ENCODE results near the gene NCAPG2. TPM values are rescaled to one million over a fixed set of nuclear protein-coding genes. Genes with fewer than 3 reads are reported as not detected.
A peak's percentile ranks its signal among the peaks of the same experiment; 100 is the strongest.

The NCAPG2 gene
- total and polyA plus RNA-seq, 2 of the 13 experiments (the other 11 are each of a cell fraction or from before 2014, with no cell fraction given), result 15.1 to 30.7 TPM

DNA sequence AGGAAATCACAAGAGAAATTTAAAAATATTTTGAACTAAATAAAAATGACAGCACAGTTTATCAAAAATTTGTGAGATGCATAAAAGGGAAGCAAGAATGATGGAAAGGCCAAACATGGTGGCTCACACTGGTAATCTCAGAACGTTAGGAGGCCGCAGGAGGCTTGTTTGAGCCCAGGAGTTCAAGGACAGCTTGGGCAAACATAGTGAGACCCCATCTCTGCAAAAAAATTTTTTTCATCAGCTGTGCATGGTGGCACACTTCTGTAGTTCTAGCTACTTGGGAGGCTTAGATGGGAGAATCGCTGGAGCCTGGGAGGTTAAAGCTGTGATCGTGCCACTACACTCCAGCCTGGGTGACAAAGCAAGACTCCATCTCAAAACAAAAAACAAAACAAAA lies 62.5 kb downstream of the NCAPG2 start (continued):
- TF ChIP-seq KAT7 (CRISPR knock-in tag; IDR thresholded peaks at IDR 0.05; ENCODE audit: borderline replicate concordance), result peak; percentile 40; the same call in 1 of the 2 replicates
- TF ChIP-seq HMG20A (CRISPR knock-in tag; IDR thresholded peaks at IDR 0.05; ENCODE audit: borderline replicate concordance), result peak; percentile 61
- no peak for TF ChIP-seq ZNF30 (CRISPR knock-in tag; IDR thresholded peaks at IDR 0.05)
- TF ChIP-seq ERF (CRISPR knock-in tag; IDR thresholded peaks at IDR 0.05), result peak; percentile 22; the same call in 1 of the 2 replicates
- TF ChIP-seq ZNF703 (CRISPR knock-in tag; IDR thresholded peaks at IDR 0.05; ENCODE audit: borderline replicate concordance), result no peak
- TF ChIP-seq MIER3 (CRISPR knock-in tag; IDR thresholded peaks at IDR 0.05; ENCODE audit: borderline replicate concordance), result no peak
- TF ChIP-seq FIP1L1 (IDR thresholded peaks at IDR 0.05; ENCODE audit: borderline replicate concordance, insufficient read depth, low read depth, low read length), result no peak
- TF ChIP-seq ZNF251 (CRISPR knock-in tag; IDR thresholded peaks at IDR 0.05), result no peak
- TF ChIP-seq, protein P1, sequence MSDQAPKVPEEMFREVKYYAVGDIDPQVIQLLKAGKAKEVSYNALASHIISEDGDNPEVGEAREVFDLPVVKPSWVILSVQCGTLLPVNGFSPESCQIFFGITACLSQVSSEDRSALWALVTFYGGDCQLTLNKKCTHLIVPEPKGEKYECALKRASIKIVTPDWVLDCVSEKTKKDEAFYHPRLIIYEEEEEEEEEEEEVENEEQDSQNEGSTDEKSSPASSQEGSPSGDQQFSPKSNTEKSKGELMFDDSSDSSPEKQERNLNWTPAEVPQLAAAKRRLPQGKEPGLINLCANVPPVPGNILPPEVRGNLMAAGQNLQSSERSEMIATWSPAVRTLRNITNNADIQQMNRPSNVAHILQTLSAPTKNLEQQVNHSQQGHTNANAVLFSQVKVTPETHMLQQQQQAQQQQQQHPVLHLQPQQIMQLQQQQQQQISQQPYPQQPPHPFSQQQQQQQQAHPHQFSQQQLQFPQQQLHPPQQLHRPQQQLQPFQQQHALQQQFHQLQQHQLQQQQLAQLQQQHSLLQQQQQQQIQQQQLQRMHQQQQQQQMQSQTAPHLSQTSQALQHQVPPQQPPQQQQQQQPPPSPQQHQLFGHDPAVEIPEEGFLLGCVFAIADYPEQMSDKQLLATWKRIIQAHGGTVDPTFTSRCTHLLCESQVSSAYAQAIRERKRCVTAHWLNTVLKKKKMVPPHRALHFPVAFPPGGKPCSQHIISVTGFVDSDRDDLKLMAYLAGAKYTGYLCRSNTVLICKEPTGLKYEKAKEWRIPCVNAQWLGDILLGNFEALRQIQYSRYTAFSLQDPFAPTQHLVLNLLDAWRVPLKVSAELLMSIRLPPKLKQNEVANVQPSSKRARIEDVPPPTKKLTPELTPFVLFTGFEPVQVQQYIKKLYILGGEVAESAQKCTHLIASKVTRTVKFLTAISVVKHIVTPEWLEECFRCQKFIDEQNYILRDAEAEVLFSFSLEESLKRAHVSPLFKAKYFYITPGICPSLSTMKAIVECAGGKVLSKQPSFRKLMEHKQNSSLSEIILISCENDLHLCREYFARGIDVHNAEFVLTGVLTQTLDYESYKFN (CRISPR knock-in tag; conservative IDR thresholded peaks at IDR 0.05), result peak; percentile 78
- TF ChIP-seq FOXP1 (IDR thresholded peaks at IDR 0.05), result no peak
- TF ChIP-seq FOXP1 (CRISPR knock-in tag; IDR thresholded peaks at IDR 0.05), result 0 out of 2 replicates have a peak, but pooled peaks have one; percentile 8
- TF ChIP-seq ZBTB3 (CRISPR knock-in tag; IDR thresholded peaks at IDR 0.05; ENCODE audit: borderline replicate concordance, low read depth), result no peak
- peak; percentile 32; the same call in 1 of the 2 replicates for TF ChIP-seq MIER2 (CRISPR knock-in tag; IDR thresholded peaks at IDR 0.05)
- TF ChIP-seq, protein P2, sequence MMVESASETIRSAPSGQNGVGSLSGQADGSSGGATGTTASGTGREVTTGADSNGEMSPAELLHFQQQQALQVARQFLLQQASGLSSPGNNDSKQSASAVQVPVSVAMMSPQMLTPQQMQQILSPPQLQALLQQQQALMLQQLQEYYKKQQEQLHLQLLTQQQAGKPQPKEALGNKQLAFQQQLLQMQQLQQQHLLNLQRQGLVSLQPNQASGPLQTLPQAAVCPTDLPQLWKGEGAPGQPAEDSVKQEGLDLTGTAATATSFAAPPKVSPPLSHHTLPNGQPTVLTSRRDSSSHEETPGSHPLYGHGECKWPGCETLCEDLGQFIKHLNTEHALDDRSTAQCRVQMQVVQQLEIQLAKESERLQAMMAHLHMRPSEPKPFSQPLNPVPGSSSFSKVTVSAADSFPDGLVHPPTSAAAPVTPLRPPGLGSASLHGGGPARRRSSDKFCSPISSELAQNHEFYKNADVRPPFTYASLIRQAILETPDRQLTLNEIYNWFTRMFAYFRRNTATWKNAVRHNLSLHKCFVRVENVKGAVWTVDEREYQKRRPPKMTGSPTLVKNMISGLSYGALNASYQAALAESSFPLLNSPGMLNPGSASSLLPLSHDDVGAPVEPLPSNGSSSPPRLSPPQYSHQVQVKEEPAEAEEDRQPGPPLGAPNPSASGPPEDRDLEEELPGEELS (CRISPR knock-in tag; IDR thresholded peaks at IDR 0.05), result peak; percentile 33; the same call in 1 of the 2 replicates
- peak; percentile 90 for TF ChIP-seq HOXA3 (CRISPR knock-in tag; IDR thresholded peaks at IDR 0.05)
- no peak for TF ChIP-seq AHR (CRISPR knock-in tag; IDR thresholded peaks at IDR 0.05)
- peak; percentile 21; the same call in 1 of the 2 replicates for TF ChIP-seq MIXL1 (CRISPR knock-in tag; IDR thresholded peaks at IDR 0.05)
- TF ChIP-seq IRX3 (CRISPR knock-in tag; IDR thresholded peaks at IDR 0.05; ENCODE audit: borderline replicate concordance, low read depth), result no peak
- TF ChIP-seq HDAC6 (IDR thresholded peaks at IDR 0.05; ENCODE audit: low read depth, low read length), result no peak
- no peak for TF ChIP-seq ONECUT2 (CRISPR knock-in tag; IDR thresholded peaks at IDR 0.05)
- peak; percentile 41; the same call in 1 of the 2 replicates for TF ChIP-seq ISL2 (CRISPR knock-in tag; IDR thresholded peaks at IDR 0.05)
- no peak for TF ChIP-seq SIN3B (IDR thresholded peaks at IDR 0.05; ENCODE audit: low read length)
- TF ChIP-seq, protein P3, sequence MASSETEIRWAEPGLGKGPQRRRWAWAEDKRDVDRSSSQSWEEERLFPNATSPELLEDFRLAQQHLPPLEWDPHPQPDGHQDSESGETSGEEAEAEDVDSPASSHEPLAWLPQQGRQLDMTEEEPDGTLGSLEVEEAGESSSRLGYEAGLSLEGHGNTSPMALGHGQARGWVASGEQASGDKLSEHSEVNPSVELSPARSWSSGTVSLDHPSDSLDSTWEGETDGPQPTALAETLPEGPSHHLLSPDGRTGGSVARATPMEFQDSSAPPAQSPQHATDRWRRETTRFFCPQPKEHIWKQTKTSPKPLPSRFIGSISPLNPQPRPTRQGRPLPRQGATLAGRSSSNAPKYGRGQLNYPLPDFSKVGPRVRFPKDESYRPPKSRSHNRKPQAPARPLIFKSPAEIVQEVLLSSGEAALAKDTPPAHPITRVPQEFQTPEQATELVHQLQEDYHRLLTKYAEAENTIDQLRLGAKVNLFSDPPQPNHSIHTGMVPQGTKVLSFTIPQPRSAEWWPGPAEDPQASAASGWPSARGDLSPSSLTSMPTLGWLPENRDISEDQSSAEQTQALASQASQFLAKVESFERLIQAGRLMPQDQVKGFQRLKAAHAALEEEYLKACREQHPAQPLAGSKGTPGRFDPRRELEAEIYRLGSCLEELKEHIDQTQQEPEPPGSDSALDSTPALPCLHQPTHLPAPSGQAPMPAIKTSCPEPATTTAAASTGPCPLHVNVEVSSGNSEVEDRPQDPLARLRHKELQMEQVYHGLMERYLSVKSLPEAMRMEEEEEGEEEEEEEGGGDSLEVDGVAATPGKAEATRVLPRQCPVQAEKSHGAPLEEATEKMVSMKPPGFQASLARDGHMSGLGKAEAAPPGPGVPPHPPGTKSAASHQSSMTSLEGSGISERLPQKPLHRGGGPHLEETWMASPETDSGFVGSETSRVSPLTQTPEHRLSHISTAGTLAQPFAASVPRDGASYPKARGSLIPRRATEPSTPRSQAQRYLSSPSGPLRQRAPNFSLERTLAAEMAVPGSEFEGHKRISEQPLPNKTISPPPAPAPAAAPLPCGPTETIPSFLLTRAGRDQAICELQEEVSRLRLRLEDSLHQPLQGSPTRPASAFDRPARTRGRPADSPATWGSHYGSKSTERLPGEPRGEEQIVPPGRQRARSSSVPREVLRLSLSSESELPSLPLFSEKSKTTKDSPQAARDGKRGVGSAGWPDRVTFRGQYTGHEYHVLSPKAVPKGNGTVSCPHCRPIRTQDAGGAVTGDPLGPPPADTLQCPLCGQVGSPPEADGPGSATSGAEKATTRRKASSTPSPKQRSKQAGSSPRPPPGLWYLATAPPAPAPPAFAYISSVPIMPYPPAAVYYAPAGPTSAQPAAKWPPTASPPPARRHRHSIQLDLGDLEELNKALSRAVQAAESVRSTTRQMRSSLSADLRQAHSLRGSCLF (CRISPR knock-in tag; IDR thresholded peaks at IDR 0.05; ENCODE audit: borderline replicate concordance), result no peak

Measured in HepG2 (cell line).